GM15510 (cell line): Measurements from ENCODE around the gene MTCH1.

Experiments used
- POLR2A ChIP-seq: IDR thresholded peaks from 3 replicates; pipeline ENCODE4 v1.6.1; 2011; ENCODE audit warnings: borderline replicate concordance; ENCODE audit not compliant: insufficient read length; ENCODE audit errors: extremely low read depth

Gene MTCH1

DNA sequence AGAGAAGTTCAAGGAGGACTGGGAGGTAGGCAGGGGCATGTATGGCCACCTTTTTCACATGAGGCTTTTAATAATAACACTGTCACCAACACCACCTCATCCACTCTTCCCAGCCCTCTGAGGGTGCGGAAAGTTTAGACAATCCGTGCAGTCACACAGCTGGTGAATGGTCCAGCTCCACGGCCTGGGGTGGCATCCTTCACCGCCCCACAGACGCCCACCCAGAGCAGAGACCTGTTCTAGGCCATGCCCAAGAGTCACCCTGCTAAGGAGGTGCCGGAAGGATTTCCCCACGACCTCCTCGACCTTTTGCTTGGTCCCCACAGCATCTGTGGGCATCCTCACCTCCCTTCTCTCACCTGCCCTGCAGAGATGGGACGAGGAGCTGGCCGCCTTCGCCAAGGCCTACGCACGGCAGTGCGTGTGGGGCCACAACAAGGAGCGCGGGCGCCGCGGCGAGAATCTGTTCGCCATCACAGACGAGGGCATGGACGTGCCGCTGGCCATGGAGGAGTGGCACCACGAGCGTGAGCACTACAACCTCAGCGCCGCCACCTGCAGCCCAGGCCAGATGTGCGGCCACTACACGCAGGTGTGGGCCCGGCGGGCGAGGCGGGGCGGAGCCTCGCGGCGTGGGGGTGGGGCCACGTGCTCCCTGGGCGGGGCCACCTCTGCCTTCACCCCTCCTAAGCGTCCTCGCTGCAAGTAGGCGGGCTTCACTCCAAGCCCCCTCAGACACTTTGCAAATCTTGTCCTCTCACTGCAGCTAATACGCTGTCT lies 27.0 kb downstream of the MTCH1 start:
- no peak for TF ChIP-seq POLR2A

DNA sequence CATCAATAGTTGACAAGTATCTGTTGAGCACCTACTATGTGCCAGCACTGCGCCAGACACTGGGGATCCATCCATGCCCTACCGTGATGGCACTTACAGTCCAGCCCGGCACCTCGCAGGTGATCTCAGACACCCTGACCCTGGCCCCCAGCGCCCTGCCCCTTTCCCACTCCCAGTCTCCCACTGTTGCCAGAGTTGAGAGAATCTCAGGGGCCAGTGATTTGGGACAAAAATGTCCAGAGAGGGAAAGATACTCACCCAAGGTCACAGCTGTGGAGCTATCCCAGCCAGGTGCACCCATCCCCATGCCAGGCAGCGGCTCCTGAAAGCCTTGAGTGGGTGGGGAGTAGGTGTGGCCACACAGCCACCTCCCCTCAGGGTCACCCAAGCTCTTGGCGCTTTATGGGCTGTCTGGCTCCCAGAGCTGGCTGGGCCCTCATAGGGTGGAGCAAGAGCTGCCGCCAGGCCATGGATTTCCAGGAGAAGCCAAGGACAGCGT lies 28.2 kb downstream of the MTCH1 start:
- TF ChIP-seq POLR2A: no peak

DNA sequence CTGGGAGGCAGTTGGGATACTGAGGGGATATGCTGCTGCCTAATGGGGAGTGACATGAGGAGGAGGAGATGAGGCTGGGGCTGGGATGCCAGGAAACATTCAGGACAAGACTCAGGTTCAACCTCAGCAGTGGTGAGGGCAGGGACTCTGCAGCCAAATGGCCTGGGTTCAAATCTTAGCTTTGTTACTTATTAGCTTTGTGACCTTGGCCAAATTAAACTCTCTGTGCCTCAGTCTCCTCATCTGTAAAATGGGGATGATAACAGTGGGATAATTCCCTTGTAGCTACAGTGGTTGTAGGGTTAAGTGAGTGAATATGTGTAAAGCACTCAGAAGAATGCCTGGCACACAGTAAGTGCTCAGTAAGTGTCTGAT lies 29.6 kb downstream of the MTCH1 start:
- TF ChIP-seq POLR2A: no peak

DNA sequence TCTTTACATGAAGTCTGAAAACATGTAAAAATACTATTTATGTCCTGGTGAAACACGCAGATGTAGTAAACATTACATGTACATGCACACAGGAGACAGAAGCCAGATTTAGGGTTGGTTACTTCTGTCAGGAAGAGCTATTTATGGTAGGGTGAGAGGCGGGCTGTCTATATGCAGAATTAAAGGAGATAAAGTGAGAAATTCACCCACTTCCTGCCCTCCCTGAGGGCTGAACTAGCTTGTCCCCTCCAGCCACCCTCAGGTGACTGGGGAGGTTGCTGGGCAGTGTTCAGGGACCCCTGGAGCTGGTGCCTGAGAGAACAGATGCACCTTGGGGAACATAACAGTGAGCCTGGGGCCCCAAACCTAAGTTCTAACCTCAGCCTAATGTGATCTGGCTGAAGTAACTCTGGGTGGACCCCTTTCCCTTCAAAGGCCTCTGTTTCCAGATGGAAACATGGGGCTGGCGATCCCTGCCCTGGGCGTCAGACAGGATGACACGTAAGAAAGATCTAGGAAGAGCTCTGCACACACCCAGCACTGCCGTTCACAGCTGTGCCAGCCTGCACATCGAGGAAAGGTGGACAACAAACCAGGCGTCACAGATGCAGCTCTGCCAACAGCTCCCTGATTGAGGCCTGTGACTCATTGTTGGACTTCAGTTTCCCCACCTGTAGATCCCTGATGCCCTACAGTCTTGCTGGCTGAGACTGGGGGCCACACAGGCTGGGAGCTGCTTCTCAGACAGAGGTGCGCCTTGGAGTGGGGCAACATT lies 30.1 kb downstream of the MTCH1 start:
- no peak for TF ChIP-seq POLR2A

DNA sequence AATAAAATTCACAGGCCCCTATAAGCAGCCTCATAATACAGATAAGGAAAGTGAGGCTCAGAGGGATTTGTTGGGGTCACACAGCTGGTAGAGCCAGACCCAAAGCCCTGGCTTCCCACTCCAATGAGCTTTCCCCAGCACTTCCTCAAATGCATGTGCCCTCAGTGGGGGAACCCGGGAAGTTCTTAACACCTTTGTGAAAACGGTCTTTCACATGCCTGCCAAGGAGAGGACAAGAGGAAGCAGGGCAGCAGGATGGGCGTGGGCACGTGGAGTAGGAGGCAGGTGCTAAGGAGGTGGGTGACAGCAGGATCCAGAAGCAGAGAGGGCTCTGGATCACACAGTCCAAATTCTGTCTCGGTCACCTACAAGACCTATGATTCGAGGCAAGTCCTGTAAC lies 30.9 kb downstream of the MTCH1 start:
- TF ChIP-seq POLR2A: no peak

DNA sequence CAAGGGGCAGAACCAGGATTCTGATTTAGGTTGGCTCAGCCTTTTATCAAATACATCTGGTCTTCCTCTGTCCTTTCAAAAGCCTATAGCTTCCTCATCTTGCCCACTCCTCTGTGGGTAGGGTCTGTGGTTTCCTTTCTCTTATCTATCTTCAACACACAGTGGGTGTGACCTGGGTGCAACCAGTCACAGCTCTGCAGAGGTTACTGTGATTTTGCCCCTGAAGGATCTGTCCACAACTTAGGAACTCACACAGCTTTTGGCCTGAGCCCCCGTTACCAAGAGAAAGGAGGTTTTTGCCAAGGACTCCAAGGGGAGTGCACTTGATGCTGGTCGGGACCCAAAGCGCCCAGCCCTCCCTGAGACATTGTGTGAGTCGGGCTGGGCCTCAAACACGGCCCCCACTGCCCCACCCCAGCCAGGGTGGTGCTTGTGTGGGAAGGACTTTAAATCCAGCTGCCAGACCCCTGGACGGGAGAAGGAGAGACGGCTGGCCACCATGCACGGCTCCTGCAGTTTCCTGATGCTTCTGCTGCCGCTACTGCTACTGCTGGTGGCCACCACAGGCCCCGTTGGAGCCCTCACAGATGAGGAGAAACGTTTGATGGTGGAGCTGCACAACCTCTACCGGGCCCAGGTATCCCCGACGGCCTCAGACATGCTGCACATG lies 31.6 kb downstream of the MTCH1 start, which contains the start of gene PI16:
TSS of gene PI16 (plus strand) at position 477 of the 670 bp plus-strand sequence. CDS start at position 500, 23 bp downstream.
- TF ChIP-seq POLR2A: no peak

DNA sequence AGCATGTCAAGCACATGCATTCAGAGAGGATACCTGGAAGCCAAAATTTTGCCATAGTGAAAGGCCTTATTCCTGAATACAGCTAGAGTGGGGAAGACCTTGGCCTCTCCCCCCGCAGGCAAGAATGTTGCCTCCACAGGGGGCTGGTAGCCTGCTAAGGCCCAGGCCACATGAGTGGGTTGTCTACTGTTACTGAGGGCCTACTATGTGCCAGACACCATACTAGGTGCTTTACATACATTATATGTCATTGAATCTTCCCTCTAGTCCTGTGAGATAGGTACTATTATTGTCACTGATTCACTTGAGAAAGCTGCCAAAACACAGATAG lies 32.1 kb downstream of the MTCH1 start:
- TF ChIP-seq POLR2A: no peak

DNA sequence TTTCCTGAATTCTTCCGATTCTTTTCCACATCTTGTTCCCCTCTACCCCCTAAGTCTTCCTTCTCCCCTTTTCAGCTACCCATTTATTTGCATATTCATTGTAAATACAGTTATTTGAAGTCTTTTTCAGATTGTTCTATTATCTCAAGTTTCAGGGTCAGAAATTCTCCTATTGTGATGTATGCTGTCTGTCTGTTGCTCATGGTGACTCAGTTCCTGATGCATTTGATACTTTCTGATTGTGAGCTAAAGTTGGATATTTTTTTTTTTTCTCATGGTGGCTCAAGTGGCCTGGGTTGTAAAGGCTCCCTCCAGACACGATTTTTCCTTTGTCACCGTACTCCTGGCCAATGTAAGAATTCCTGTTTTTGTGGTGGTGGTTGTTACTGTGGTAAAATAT lies 36.4 kb downstream of the MTCH1 start:
- TF ChIP-seq POLR2A: no peak

DNA sequence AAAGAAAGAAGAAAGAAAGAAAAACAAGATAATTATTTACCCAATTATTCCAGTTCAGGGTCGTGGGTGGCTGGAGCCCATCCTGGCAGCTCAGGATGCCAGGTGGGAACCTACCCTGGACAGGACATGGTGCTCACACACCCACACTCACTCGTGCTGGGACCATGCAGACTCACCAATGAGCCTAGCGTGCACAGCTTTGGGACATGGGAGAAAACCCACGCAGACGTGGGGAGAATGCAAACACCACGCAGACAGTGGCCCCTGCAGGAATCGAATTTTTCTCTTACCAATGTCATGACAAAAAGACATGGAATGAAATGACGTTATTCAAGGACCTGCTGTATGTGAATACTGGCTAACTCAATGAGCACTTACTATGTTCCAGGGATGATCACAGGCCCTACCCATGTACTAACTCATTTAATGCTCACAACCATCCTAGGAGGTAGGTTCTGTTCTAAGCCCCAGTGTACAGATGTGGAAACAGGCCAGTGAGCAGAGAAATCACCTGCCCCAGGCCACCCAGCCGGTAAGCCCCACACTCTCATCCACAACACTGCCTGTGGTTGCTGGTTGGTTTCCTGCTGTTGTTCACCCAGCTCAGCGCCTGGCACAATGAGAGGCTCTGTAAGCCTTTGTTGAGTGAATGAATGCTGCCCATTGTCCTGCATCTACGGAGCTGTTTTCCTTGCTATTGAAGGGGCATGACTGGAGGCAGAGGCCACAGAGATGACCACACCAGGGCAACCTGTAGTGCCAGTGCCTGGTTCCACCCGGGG lies 38.2 kb downstream of the MTCH1 start:
- TF ChIP-seq POLR2A: no peak

DNA sequence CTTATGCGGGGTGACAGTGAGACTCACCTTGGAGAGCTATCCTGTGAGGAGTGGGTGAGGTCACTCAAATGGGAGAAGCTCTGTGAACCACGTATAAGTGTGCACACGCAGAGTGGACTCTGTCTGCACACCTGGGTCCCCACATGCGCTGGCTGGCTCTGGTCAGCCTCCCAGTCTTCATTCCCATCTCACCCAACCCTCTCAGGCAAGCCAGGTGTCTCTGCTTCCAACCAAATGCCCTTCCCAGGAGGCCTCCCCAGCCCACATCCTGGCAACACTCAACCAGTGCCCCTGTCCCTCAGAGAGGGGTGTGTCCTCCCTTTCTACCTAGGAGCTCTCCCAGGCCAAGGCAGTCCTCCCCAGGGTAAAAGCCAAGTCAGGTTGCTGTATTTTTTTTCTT lies 39.5 kb downstream of the MTCH1 start:
- no peak for TF ChIP-seq POLR2A

DNA sequence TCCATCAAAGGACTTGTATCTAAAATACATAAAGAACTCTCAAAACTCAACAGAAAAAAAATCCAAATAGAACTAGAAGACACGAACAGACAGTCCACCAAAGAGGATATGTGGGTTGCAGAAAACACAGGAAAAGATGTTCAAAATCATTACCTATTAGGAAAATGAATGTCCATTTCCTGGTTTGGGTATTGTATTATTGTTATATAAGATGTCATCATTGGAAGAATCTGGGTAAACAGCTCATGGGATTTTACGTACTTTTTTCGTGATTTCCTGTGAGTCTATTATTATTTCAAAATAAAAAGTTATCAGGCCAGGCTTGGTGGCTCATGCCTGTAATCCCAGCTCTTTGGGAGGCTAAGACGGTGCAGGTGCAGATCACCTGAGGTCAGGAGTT lies 40.7 kb downstream of the MTCH1 start:
- TF ChIP-seq POLR2A: no peak

DNA sequence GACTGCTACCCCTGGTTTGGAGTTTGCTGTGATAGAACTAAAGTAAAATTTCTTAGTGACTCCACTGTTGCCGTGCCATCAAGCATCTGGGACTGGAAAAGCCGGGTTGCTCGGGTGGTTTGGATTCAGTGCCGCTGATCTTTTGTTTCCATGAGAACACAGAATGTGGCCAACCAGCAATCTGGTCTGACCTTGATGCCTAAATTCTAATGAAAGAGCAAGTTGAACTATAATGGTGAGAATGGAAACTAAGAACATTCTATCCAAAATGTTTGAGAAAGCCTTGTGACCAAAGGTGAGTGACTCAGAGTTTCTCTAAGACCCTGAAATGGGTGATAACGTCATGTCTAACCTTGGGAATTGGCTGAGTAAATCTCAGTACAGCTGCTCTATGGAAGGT lies 41.3 kb downstream of the MTCH1 start:
- no peak for TF ChIP-seq POLR2A

DNA sequence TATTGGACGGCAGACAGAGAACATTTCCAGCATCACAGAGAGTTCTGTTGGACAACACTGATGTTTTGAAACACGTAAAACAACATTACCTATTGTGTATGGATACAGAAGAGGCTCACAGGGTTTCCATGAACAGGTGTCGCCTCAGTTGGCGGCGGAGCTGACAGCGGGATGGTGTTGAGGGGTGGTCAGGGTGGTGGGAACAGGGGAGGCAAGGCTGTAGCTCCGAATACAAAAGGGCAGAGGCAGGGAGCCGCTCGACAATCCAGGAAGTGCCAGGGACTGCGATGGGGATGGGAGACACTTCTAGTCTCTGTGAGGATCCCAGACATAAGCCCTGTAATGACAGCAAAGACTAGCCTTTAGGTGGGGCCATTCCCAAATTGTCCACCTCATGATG lies 46.0 kb downstream of the MTCH1 start:
- no peak for TF ChIP-seq POLR2A

DNA sequence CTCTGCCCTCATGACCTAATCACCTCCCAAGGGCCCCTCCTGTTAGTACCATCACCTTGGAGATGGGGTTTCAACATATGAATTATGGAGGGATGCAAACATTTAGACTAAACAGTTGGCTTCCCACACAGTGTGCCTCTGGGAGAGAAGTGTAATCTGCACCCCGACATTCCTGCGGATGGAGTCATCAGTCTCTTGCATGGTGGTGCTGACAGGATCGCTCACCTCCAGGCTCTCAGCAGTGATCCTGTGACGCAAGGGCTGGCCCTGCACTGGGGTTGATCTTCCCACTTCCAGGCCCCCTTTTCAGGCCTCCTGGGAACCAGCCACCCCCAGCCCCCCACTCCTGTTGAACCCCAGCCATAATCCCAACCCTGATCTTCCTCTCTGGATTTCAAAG lies 47.5 kb downstream of the MTCH1 start:
- no peak for TF ChIP-seq POLR2A

DNA sequence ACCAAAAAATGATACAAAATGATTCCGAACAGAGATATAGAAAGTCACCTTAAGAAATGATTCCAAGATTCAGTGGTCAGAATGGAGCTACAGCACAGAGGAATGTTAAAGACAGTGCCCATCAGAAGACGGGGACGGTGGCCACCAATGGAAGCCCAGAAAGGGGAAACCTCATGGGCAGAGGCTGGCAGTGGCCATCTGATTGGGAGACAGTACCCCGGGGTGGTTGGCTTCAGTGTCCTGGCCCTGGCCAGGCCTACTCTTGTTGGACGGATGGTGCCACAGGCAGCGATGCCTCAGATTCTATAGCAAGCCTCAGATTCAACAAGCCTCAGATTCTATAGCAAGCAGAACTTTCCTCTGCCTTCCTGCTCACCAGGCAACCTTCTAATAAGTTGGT lies 48.1 kb downstream of the MTCH1 start:
- no peak for TF ChIP-seq POLR2A
